Vagina (tissue), 2 donors: ENCODE data around the gene SRRM1. TPM values are rescaled to one million over a fixed set of nuclear protein-coding genes. Genes with fewer than 3 reads are reported as not detected.
"Not testable (repeated sequence)": the region's sequence is repeated elsewhere in the genome, so short reads cannot be mapped to it uniquely, and the experiment has no call there.

Experiments used
- DNase-seq, 2 donors: peaks; one replicate each; pipeline ENCODE4 v3.0.0-alpha.2; 2017; ENCODE audit errors: extremely low spot score in 2 of 2
- H3K27ac ChIP-seq: fragments of 200-600 bp; sonication (generic); one replicate; pipeline ENCODE4 v1.5.1; 2019
- H3K27me3 ChIP-seq: fragments of 200-600 bp; sonication (generic); one replicate; pipeline ENCODE4 v1.5.1; 2019
- H3K36me3 ChIP-seq, 2 donors: fragments of 200-600 bp; sonication (generic); one replicate each; pipeline ENCODE4 v1.5.1; 2017 to 2019
- H3K4me1 ChIP-seq: fragments of 200-600 bp; sonication (generic); one replicate; pipeline ENCODE4 v1.5.1; 2019
- H3K4me3 ChIP-seq, 2 donors: fragments of 200-600 bp; sonication (generic); 1 replicate in 1 of 2; 2 replicates in 1 of 2; pipeline ENCODE4 v1.5.1; 2016 to 2019
- H3K9me3 ChIP-seq: fragments of 200-600 bp; sonication (generic); one replicate; pipeline ENCODE4 v1.5.1; 2019
- POLR2A ChIP-seq, 2 donors: fragments of 450-650 bp; IDR thresholded peaks; one replicate each; pipeline ENCODE4 v1.6.1; 2017; ENCODE audit warnings: antibody characterized with exemption in 2 of 2, mild to moderate bottlenecking in 2 of 2, moderate library complexity in 2 of 2
- POLR2AphosphoS5 ChIP-seq, 2 donors: sonication (generic); formaldehyde crosslinking; IDR thresholded peaks; one replicate each; pipeline ENCODE4 v1.9.0; 2017; ENCODE audit warnings: antibody characterized with exemption in 2 of 2, mild to moderate bottlenecking in 2 of 2, low read depth in 1 of 2; ENCODE audit not compliant: insufficient read depth in 1 of 2
- intact Hi-C: fragments of 100-400 bp; cut with DNase I; formaldehyde crosslinking; loops from one replicate; pipeline ENCODE4 v1.15.1; 2023
- total RNA-seq: library from RNA; depleted of rRNA; stranded (reverse); fragments of >200 nt; gene quantifications from one replicate; pipeline ENCODE4 v1.2.3, GENCODE V29; 2016
- TF ChIP-seq, protein P1 (sequence below), 3 experiments: fragments of 450-650 bp in 2 of 3; fragments of 200-600 bp in 1 of 3; sonication (generic) in 1 of 3; IDR thresholded peaks; one replicate each; pipeline ENCODE4 v1.5.1; 2017 to 2019; ENCODE audit warnings: antibody characterized with exemption in 3 of 3, mild to moderate bottlenecking in 2 of 3, moderate library complexity in 2 of 3

Gene SRRM1
- total RNA-seq, 1 donor from 2014 or later, result 93.1 TPM

DNA sequence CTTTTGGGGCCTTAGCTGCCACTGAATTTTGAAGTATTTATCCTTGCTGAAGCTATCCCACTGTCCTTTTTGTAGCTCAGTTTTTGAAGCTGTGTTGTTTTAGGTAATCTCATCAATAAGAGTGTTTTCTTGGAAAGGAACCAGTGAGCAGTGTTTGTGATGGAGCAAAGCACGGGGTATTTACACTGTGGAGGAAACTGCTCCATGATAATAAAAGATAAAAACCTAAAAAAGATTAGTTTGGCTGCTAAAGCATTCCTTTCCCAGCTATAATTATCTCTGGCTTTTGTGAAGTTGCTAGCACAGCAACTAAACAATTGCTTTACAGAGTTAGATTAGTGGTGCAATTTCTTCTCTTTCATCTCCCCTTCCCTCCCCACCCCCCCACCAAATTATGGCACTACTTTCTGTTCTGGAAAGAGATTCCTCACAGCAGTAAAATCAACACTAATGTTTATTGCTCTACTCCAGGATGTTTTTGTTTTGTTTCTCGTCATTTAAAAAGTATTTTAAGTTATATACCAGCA lies 21.5 kb downstream of the SRRM1 start:
- H3K4me3 ChIP-seq, result no peak overlapping the region
- H3K36me3 ChIP-seq, result peaks cover 4 to 89% of the 10 kb centered on the region in 2 donors
- no peak for DNase-seq
- H3K27me3 ChIP-seq, result no peaks in the 10 kb centered on the region
- intact Hi-C loops, result no loop called here
- no peak overlapping the region for H3K27ac ChIP-seq
- no peaks in the 10 kb centered on the region for H3K9me3 ChIP-seq
- TF ChIP-seq, protein P1, sequence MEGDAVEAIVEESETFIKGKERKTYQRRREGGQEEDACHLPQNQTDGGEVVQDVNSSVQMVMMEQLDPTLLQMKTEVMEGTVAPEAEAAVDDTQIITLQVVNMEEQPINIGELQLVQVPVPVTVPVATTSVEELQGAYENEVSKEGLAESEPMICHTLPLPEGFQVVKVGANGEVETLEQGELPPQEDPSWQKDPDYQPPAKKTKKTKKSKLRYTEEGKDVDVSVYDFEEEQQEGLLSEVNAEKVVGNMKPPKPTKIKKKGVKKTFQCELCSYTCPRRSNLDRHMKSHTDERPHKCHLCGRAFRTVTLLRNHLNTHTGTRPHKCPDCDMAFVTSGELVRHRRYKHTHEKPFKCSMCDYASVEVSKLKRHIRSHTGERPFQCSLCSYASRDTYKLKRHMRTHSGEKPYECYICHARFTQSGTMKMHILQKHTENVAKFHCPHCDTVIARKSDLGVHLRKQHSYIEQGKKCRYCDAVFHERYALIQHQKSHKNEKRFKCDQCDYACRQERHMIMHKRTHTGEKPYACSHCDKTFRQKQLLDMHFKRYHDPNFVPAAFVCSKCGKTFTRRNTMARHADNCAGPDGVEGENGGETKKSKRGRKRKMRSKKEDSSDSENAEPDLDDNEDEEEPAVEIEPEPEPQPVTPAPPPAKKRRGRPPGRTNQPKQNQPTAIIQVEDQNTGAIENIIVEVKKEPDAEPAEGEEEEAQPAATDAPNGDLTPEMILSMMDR (IDR thresholded peaks at IDR 0.05), result no peak
- no peak for TF ChIP-seq POLR2A (IDR thresholded peaks at IDR 0.05)
- TF ChIP-seq POLR2AphosphoS5 (IDR thresholded peaks at IDR 0.05; ENCODE audit: insufficient read depth in 1 of 2, low read depth in 1 of 2), result no peak
- H3K4me1 ChIP-seq, result peaks cover 6% of the 10 kb centered on the region

DNA sequence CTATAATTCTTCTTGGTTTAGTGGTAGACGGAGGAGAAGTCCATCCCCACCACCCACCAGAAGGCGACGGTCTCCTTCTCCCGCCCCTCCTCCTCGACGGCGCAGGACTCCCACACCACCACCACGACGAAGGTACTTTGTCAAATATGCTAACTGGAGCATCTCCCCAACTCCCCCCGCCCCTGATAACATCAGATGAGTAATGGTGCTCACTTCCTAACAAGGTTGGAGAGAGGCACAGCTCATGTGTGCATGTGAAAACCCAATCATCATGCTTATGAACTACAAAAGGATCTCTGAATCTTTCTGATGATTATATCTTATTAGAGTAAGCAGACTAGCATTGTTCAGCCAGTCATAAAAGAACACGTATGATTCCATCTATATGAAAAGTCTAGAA lies 23.7 kb downstream of the SRRM1 start:
- no peak for TF ChIP-seq POLR2A (IDR thresholded peaks at IDR 0.05)
- no peak for TF ChIP-seq POLR2AphosphoS5 (IDR thresholded peaks at IDR 0.05; ENCODE audit: insufficient read depth in 1 of 2, low read depth in 1 of 2)
- TF ChIP-seq, protein P1 (IDR thresholded peaks at IDR 0.05), result no peak
- H3K27ac ChIP-seq, result no peak overlapping the region
- no peaks in the 10 kb centered on the region for H3K27me3 ChIP-seq
- DNase-seq, result no peak
- no peak overlapping the region for H3K4me3 ChIP-seq
- H3K36me3 ChIP-seq, result peaks cover 7 to 98% of the 10 kb centered on the region in 2 donors
- intact Hi-C loops, result no loop called here
- no peaks in the 10 kb centered on the region for H3K9me3 ChIP-seq
- no peaks in the 10 kb centered on the region for H3K4me1 ChIP-seq

DNA sequence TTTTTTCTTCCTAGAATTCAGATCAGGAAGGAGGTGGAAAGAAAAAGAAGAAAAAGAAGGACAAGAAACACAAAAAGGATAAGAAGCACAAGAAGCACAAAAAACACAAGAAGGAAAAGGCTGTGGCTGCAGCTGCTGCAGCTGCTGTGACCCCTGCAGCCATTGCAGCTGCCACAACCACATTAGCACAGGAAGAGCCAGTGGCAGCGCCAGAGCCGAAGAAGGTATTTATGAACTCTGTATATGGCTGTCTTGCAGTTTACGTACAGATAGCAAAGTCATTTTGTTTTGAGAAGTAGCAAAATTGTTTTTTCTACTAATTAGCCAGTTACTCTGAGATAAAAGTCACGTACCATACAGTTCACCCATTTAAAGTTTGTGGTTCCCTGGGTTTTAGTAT lies 28.3 kb downstream of the SRRM1 start:
- H3K27ac ChIP-seq, H3K27me3 ChIP-seq, DNase-seq, intact Hi-C loops, H3K4me3 ChIP-seq, H3K9me3 ChIP-seq, H3K4me1 ChIP-seq: not testable (repeated sequence)
- peaks cover 3 to 78% of the 10 kb centered on the region in 2 donors for H3K36me3 ChIP-seq

DNA sequence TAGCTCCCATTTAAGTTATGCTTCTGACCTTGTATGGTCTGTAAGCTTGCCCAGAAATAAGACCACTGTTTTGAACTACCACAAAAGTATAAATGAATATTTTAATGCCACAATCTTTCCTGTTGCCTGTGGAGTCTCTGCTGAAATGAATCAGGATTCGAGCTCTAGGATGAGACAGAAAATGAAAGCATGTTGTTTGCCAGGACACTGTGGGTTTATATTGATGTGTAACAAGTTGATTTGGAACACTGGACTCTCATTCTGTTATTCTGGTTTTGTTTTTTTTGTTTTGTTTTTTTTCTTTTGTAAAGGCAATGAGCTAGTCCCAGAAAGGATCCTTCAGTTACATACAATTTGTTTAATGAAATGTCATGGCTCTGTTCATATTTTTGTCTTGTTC lies 29.6 kb downstream of the SRRM1 start:
- peaks cover 3 to 65% of the 10 kb centered on the region in 2 donors for H3K36me3 ChIP-seq
- H3K9me3 ChIP-seq, DNase-seq, H3K4me1 ChIP-seq, H3K27ac ChIP-seq, intact Hi-C loops, H3K4me3 ChIP-seq, H3K27me3 ChIP-seq: not testable (repeated sequence)

DNA sequence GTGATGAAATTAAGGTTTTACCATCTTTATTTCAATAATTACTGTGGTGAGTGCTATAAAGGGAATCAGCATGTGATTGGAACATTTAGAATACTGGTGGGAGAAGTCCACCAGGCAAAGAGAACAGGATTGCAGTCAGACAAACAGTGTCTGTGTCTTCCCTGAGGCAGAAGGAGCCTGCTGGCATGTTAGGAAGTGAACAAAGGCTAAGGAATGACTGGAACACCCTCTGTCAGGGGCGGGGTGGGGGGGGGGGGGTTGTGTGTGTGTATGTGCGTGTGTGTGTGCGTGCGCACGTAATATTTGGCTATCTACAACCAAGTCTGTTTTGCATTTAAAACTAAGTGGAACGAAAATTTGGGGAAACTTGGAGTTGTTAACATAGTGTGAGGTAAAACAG lies 30.2 kb downstream of the SRRM1 start:
- no peak for TF ChIP-seq POLR2A (IDR thresholded peaks at IDR 0.05)
- TF ChIP-seq, protein P1 (IDR thresholded peaks at IDR 0.05), result no peak
- TF ChIP-seq POLR2AphosphoS5 (IDR thresholded peaks at IDR 0.05; ENCODE audit: insufficient read depth in 1 of 2, low read depth in 1 of 2), result no peak
- intact Hi-C loops, result no loop called here
- peaks cover 3 to 58% of the 10 kb centered on the region in 2 donors for H3K36me3 ChIP-seq
- no peaks in the 10 kb centered on the region for H3K27me3 ChIP-seq
- H3K4me3 ChIP-seq, result no peak overlapping the region
- H3K4me1 ChIP-seq, result no peaks in the 10 kb centered on the region
- no peak for DNase-seq
- no peaks in the 10 kb centered on the region for H3K9me3 ChIP-seq
- H3K27ac ChIP-seq, result no peak overlapping the region

DNA sequence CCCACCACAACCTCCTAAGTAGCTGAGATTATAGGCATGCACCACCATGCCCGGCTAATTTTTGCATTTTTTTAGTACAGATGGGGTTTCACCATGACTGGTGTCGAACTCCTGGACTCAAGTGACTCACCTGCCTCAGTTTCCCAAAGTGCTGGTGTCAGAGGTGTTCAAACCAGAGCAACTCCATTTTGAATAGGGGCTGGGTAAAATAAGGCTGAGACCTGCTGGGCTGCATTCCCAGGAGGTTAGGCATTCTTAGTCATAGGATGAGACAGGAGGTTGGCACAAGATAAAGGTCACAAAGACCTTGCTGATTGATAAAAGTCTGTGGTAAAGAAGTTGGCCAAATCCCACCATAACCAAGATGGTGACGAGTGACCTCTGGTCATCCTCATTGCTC lies 35.3 kb downstream of the SRRM1 start:
- H3K4me1 ChIP-seq, H3K4me3 ChIP-seq, H3K9me3 ChIP-seq, H3K27me3 ChIP-seq, intact Hi-C loops, DNase-seq, H3K27ac ChIP-seq: not testable (repeated sequence)
- H3K36me3 ChIP-seq, result peaks cover 0 to 15% of the 10 kb centered on the region in 2 donors

DNA sequence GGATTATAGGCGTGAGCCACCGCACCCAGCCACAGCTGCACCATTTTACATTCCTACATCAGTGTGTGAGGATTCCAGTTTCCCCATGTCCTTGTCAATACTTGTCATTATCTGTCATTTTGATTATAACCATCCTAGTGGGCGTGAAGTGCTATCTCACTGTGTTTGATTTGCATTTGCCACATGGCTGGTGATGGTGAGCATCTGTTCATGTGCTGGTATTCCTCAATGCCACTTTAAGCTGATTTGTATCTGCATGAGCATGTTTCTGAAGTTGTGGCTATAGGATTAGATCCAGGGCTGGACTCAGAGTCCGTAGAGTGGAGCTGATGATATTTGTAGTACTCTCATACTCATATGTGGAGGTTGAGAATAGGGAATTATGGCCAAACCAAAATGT lies 36.6 kb downstream of the SRRM1 start:
- no peak for TF ChIP-seq POLR2AphosphoS5 (IDR thresholded peaks at IDR 0.05; ENCODE audit: insufficient read depth in 1 of 2, low read depth in 1 of 2)
- TF ChIP-seq, protein P1 (IDR thresholded peaks at IDR 0.05), result no peak
- no peak for TF ChIP-seq POLR2A (IDR thresholded peaks at IDR 0.05)
- intact Hi-C loops, result no loop called here
- H3K27ac ChIP-seq, result no peak overlapping the region

More for the DNA sequence above, 36.6 kb downstream of the SRRM1 start:
- Histone ChIP-seq H3K4me3 (no peak overlapping the region), H3K27me3 (no peaks in the 10 kb centered on the region), H3K36me3 (peaks cover 0 to 2% of the 10 kb centered on the region in 2 donors), H3K9me3 (no peaks in the 10 kb centered on the region), H3K4me1 (peaks cover 8% of the 10 kb centered on the region)
- no peak for DNase-seq
